K562 (cell line): Measurements from ENCODE around the gene SLC30A7. TPM values are rescaled to one million over a fixed set of nuclear protein-coding genes. Genes with fewer than 3 reads are reported as not detected.

Experiments
- ATF2 ChIP-seq: sonication (generic); formaldehyde crosslinking; IDR thresholded peaks from 2 replicates; pipeline ENCODE4 v1.8.1; 2022; ENCODE audit warnings: missing genetic modification reagents
- JUN ChIP-seq, 2 experiments: sonication (generic) in 1 of 2; formaldehyde crosslinking in 1 of 2; IDR thresholded peaks; 2 replicates each; pipeline versions ENCODE4 v1.6.1 to v1.8.0; 2012 to 2022; ENCODE audit warnings: borderline replicate concordance in 2 of 2, mild to moderate bottlenecking in 2 of 2, improper control_type of control experiment in 1 of 2, low read depth in 1 of 2, low read length in 1 of 2, missing genetic modification reagents in 1 of 2
- OTX1 ChIP-seq: fragments of 450-650 bp; formaldehyde crosslinking; IDR thresholded peaks from 2 replicates; pipeline ENCODE4 v1.4.0; 2022; ENCODE audit warnings: mild to moderate bottlenecking
- POLR2A ChIP-seq: fragments of 450-650 bp; conservative IDR thresholded peaks from 2 replicates; pipeline ENCODE4 v1.6.1; 2016
- SRSF9 ChIP-seq: fragments of 200-400 bp; formaldehyde crosslinking; IDR thresholded peaks from 2 replicates; pipeline ENCODE4 v1.6.1; 2017; ENCODE audit warnings: low read depth, low read length, borderline replicate concordance
- TFAP4 ChIP-seq: sonication (generic); formaldehyde crosslinking; IDR thresholded peaks from 2 replicates; pipeline ENCODE4 v1.8.0; 2022; ENCODE audit warnings: missing genetic modification reagents, mild to moderate bottlenecking, moderate library complexity, borderline replicate concordance
- THAP12 ChIP-seq: fragments of 250-450 bp; sonication (Bioruptor Pico); IDR thresholded peaks from 2 replicates; pipeline ENCODE4 v1.9.0; 2021; ENCODE audit warnings: mild to moderate bottlenecking, inconsistent platforms
- THRA ChIP-seq: fragments of 450-650 bp; IDR thresholded peaks from 2 replicates; pipeline ENCODE4 v1.6.1; 2017; ENCODE audit warnings: mild to moderate bottlenecking, moderate library complexity
- UBTF ChIP-seq, 2 experiments: IDR thresholded peaks; 2 replicates each; pipeline ENCODE4 v1.6.1; 2012; ENCODE audit warnings: improper control_type of control experiment in 2 of 2, low read depth in 2 of 2, low read length in 2 of 2, borderline replicate concordance in 1 of 2
- ZC3H4 ChIP-seq: sonication (generic); formaldehyde crosslinking; IDR thresholded peaks from 2 replicates; pipeline ENCODE4 v1.9.0; 2021; ENCODE audit warnings: missing genetic modification reagents, borderline replicate concordance
- ZNF263 ChIP-seq: sonication (generic); formaldehyde crosslinking; IDR thresholded peaks from 2 replicates; pipeline ENCODE4 v1.8.0; 2022; ENCODE audit warnings: mild to moderate bottlenecking, missing genetic modification reagents, borderline replicate concordance
- ZNF436 ChIP-seq: fragments of 250-450, 450-650 bp; sonication (Bioruptor Pico); formaldehyde crosslinking; IDR thresholded peaks from 2 replicates; pipeline ENCODE4 v1.7.0; 2020; ENCODE audit warnings: mild to moderate bottlenecking
- ZNF76 ChIP-seq: fragments of 250-450 bp; sonication (Bioruptor Pico); IDR thresholded peaks from 2 replicates; pipeline ENCODE4 v1.4.0; 2020; ENCODE audit warnings: mild to moderate bottlenecking, moderate library complexity, borderline replicate concordance
- polyA plus RNA-seq, 8 experiments: library from polyadenylated mRNA; depleted of rRNA in 4 of 8; stranded (reverse) in 5 of 8; unstranded in 3 of 8; fragments of >200 nt; fragmentation: Nextera tagmentation in 2 of 8; fragmentation: Illumina TruSeq in 1 of 8; extraction: Ambion mirVana in 2 of 8; extraction: Trizol in 1 of 8; gene quantifications; 2 replicates each; pipeline versions ENCODE4 v1.2.1 to v1.2.3, GENCODE V29; 2011 to 2014; ENCODE audit warnings: inconsistent platforms in 1 of 8, missing spikeins in 1 of 8
- total RNA-seq, 7 experiments: library from RNA; depleted of rRNA in 6 of 7; stranded (reverse); fragments of >200 nt in 6 of 7; fragmentation: Illumina TruSeq in 2 of 7; extraction: Trizol in 2 of 7; gene quantifications; 2 replicates each; pipeline versions ENCODE4 v1.2.1 to v1.2.3, GENCODE V29; 2011 to 2021; ENCODE audit warnings: low replicate concordance in 1 of 7

Gene SLC30A7
- total and polyA plus RNA-seq, 9 of the 15 experiments (the other 6 are each of a cell fraction or from before 2014, with no cell fraction given): 3.5 to 17.1 (median 7.2) TPM

GRCh38 chr1:101025657-101026429 is 130.0 kb downstream of the SLC30A7 start, which contains the start of gene DPH5 (continued):
- TF ChIP-seq THAP12 (CRISPR knock-in tag): peak; percentile 80
- peak; percentile 28; the same call in 1 of the 2 replicates for TF ChIP-seq JUN (IDR thresholded peaks at IDR 0.05; ENCODE audit: borderline replicate concordance, low read depth, low read length)
- TF ChIP-seq JUN (CRISPR knock-in tag; IDR thresholded peaks at IDR 0.05; ENCODE audit: borderline replicate concordance): peak; percentile 34; the same call in 1 of the 2 replicates
- no peak for TF ChIP-seq THRA
- 0 out of 4 replicates have a peak, but pooled peaks of 1 of the 2 experiments have one; percentile 45 for TF ChIP-seq UBTF (IDR thresholded peaks at IDR 0.05; ENCODE audit: borderline replicate concordance in 1 of 2, low read depth in 2 of 2, low read length in 2 of 2)
- TF ChIP-seq ZNF436 (CRISPR knock-in tag): no peak
- TF ChIP-seq ZNF76 (CRISPR knock-in tag): no peak
- TF ChIP-seq SRSF9: no peak
- peak; percentile 98 for TF ChIP-seq POLR2A
- TF ChIP-seq TFAP4 (CRISPR knock-in tag): peak; percentile 72
- TF ChIP-seq OTX1 (CRISPR knock-in tag): no peak
- no peak for TF ChIP-seq ATF2 (CRISPR knock-in tag)
- no peak for TF ChIP-seq ZC3H4 (CRISPR knock-in tag)
- TF ChIP-seq ZNF263 (CRISPR knock-in tag): no peak; the same call in 1 of the 2 replicates
